Glomerular endothelial cell (primary cell): ENCODE measurements around the gene SLC43A2. TPM values are rescaled to one million over a fixed set of nuclear protein-coding genes. Genes with fewer than 3 reads are reported as not detected.
"Not testable (repeated sequence)": the region's sequence is repeated elsewhere in the genome, so short reads cannot be mapped to it uniquely, and the experiment has no call there.

Source experiments
- DNase-seq: peaks from one replicate; pipeline ENCODE4 v3.0.0-alpha.2; 2011; ENCODE audit warnings: low read depth, low spot score; ENCODE audit errors: extremely low read depth
- total RNA-seq: library from RNA; depleted of rRNA; stranded (reverse); fragments of >200 nt; gene quantifications from 2 replicates; pipeline ENCODE4 v1.2.3, GENCODE V29; 2015

Gene SLC43A2
- total RNA-seq, 1 donor from 2014 or later: 29.5 TPM

- DNase-seq: no peak
Observed at GRCh38 chr17:1566505-1567199, 62.0 kb downstream of the SLC43A2 start.

GRCh38 chr17:1565877-1566276, 62.8 kb downstream of the SLC43A2 start:
- DNase-seq: no peak

- no peak for DNase-seq
Observed at GRCh38 chr17:1563786-1564613, 64.6 kb downstream of the SLC43A2 start.

- not testable (repeated sequence) for DNase-seq
Observed at GRCh38 chr17:1563471-1563785, 65.2 kb downstream of the SLC43A2 start.

DNA sequence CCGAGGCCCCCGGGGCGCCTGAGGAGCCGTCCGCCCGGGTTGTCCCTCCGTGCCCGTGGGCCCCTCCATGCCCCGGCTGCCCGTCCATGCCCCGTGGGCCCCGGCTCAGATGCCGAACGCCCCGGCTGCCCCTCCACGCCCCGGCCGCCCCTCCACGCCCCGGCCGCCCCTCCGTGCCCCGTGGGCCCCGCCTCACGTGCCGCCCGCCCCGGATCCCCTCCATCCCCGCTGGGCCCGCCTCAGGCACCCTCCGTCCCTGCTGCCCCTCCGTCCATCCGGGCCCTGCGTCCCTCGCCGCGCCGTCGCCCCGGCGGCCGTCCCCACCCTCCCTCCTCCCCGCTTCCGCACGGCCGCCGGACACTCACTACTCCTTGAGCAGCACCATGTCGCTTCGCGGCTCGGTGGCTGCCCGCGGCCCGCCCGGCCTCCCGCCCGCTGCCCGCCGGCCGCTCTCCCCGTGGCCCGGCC, 66.4 kb downstream of the SLC43A2 start:
- no peak for DNase-seq

DNA sequence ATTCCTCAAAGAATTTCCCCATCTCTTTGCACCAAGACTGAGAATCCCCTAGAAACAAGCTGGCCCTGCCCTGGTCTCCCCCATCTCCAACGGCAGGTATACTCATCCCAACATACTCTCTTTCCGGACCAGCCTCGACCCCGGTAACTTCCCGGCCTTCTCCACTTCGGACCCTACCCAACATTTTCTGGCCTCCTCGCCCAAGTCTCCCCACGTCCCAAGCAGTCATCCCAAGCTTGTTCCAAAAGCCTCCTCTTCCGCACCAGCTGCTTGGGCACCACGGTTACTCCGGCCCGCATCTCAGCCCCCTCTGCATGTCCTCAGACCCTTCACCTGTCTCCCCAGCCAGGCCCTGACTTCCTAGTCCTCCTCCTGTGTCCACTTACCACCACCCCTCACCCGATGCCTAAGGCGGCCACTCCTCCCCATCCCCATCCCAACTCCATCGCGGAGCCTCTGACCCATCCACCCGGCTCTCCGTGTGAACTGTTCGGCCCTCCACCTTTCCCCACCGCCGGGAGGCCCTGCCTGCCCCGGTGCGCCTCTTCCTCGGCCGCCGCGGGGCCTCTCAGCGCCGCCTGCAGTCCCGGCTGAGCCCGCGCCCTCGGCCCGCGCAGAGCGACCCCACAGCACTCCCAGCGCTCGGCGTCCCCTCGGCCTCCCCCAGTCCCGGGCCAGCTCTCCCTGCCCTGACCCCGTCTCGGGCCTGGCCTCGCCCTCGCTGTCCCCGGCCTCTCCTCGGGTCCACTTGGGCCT, 67.0 kb downstream of the SLC43A2 start:
- no peak for DNase-seq

DNA sequence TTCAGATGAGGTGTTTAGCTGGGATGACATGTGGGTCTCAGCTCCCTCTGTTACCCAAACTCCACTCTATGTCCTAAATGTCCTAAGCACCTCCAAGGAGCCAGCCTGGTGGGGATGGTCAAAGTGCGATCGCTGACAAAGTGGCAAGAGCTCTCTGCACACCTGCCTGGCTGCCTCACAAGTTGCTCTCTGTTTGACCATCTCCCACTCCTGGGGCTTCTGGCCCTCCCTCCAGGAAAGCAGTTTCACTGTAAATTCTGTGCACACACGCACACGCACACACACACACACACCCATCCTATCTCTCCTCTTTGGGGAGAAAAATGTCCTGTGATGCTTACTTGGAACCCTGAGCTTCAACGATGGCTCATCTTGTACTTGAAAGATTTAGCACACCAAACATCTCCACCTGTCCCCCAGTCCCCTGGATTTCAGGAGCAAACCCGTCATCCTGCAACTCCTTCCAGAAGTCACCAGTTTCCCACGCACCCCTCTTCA, 67.7 kb downstream of the SLC43A2 start:
- DNase-seq: no peak

GRCh38 chr17:1560101-1560857, 68.4 kb downstream of the SLC43A2 start:
- no peak for DNase-seq

- no peak for DNase-seq
Observed at GRCh38 chr17:1559047-1560043, 69.3 kb downstream of the SLC43A2 start.

DNA sequence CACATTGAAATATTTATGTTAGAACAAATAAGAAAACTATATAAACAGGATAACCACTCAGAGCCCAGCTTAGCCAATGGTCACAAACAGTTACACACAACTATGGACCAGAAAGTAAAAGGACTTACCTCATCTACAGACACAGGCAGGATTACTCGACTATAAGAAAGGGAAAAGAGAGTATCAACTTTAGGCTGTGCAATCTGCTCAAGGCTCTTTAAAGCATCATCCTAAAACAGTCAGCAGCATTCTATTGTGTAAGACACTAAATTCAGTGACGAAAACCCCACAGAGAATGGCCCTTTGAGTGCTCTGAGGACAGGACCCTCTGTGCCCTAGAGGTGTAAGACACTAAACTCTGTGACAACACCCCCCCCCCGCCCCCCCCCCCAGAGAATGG, 70.2 kb downstream of the SLC43A2 start:
- DNase-seq: no peak

DNA sequence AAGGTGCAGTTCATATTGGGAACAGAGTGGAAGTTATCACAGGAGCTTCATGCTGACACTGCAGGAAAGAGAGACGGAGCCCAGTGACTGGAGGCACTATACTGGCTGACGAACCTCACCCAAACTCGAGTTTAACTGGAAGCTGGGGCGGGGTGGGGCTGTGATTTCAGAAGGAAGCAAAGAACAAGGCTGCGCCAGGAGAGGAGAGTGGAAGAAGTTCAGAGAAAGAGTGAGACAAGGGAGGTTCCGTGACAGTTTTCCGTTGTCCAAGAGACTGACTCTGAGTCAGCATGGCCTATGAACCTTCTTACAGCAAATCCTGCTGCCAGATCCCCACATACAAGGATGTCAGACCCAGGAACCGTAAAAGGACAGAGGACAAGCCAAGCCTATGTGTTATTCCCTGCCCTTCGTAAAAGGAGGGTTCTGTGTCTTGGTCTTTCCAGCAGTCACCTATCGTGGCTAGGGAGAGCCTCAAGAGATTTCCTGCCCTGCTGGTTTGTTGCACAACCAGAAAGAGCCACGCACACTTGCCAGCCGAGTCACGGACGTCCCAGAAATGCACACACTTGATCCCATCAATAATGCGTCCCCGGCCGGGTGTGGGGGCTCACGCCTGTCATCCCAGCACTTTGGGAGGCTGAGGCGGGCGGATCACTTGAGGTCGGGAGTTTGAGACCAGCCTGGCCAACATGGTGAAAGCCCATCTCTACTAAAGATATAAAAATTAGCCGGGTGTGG, 71.1 kb downstream of the SLC43A2 start:
- DNase-seq: no peak

- no peak for DNase-seq
Observed at GRCh38 chr17:1555651-1556471, 72.8 kb downstream of the SLC43A2 start.

DNA sequence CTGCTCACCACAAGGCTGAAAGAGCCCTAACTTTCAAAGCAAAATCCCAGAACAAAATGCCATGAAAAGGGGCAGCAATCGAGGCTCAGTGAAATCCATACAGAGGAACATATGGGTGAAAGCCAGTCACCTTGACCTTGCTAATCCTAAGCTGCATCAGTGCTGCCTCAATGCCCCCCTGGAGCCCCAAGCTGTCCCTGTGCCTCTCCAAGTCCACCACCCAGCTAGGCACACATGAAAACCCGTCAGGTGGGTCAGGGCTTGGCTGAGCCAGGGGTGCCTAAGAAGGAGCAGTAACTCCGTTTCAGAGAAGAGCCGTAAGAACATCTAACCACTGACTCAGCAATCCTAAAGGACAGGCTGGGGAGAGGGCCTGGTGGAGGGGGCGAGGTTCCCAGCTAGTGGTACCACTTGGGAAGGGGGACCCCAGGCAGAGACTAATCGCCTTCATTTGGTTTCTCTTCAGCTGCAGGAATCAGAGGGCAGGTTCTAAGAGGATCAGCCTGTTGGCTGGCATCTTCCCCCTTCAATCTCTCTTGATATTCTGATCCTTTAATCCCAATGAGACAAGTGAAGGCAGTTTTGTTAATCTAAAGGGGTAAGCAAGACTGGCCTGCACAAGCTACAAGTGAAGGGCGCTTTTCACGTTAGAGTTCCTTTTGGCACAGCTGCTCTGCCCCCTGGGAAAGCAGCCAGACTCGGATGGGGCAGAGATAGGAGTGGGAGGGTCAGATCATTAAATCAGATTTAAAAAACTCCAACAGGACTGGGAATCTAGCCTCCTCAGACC, 73.7 kb downstream of the SLC43A2 start:
- no peak for DNase-seq

GRCh38 chr17:1553354-1554266, 75.0 kb downstream of the SLC43A2 start:
- DNase-seq: no peak

DNA sequence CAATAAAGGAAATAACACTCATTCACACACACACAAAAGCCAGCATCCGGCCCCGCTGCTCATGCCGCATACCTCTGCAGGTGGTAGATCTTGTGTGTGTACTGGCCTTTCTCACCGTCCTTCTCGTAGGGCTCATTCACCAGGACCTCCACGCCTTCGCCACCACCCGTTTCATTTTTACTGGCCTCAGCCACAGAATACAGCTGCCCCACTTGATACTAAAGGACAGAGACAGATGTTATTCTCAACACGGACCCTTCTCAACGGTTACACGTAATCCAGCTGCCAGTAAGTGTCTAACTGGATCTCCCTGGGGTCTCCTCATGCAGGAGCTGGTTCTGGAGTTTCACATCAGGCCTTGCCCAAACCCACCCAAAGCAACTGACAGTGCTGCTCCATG, 75.7 kb downstream of the SLC43A2 start:
- no peak for DNase-seq

GRCh38 chr17:1551741-1552140, 76.9 kb downstream of the SLC43A2 start:
- no peak for DNase-seq
